ENCODE data around the gene C1S. TPM values are rescaled to one million over a fixed set of nuclear protein-coding genes. Genes with fewer than 3 reads are reported as not detected.

The C1S gene
- total RNA-seq, 2 experiments from 2014 or later: 3.8 to 4.6 TPM

DNA sequence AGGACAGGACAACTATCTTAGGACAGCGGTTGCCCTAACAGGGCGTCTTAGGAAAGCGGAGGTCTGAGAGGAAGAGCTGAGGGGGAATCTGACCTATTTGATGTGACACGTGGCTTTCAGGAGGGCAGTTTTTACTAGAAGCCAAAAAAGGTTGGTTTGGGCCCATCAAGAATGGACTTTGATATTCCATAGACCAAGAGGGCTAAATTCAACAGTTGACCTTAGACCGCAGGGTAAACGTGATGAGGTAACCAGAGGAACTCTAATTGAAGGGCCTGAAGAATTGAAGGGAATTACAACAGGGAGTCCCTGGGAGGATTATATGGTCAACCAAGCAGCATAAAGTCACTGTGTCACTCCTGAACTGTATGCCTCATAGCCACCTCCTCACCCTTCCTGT lies 11.5 kb downstream of the C1S start:
- Histone ChIP-seq H3K27me3 (ENCODE audit: control insufficient read depth in 1 of 2, insufficient read depth in 2 of 2, low read length in 2 of 2) (no peaks in the 10 kb centered on the region), H3K4me1 (ENCODE audit: insufficient read depth, low read length) (no peaks in the 10 kb centered on the region), H3K36me3 (ENCODE audit: insufficient read depth, low read length) (no peaks in the 10 kb centered on the region), H3K27ac (ENCODE audit: low read depth in 1 of 2, low read length in 2 of 2) (no peak overlapping the region), H3K4me3 (ENCODE audit: low read length) (no peak overlapping the region), H3K9me3 (ENCODE audit: control insufficient read depth in 1 of 2, insufficient read depth in 1 of 2, low read length in 2 of 2) (no peaks in the 10 kb centered on the region)
- no peak overlapping the region for H3K4me3 Mint-ChIP-seq
- ChIA-PET CTCF (no interaction called here), POLR2A (no interaction called here)
- TF ChIP-seq, protein P1, sequence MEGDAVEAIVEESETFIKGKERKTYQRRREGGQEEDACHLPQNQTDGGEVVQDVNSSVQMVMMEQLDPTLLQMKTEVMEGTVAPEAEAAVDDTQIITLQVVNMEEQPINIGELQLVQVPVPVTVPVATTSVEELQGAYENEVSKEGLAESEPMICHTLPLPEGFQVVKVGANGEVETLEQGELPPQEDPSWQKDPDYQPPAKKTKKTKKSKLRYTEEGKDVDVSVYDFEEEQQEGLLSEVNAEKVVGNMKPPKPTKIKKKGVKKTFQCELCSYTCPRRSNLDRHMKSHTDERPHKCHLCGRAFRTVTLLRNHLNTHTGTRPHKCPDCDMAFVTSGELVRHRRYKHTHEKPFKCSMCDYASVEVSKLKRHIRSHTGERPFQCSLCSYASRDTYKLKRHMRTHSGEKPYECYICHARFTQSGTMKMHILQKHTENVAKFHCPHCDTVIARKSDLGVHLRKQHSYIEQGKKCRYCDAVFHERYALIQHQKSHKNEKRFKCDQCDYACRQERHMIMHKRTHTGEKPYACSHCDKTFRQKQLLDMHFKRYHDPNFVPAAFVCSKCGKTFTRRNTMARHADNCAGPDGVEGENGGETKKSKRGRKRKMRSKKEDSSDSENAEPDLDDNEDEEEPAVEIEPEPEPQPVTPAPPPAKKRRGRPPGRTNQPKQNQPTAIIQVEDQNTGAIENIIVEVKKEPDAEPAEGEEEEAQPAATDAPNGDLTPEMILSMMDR (IDR thresholded peaks at IDR 0.05): no peak
- no peaks in the 10 kb centered on the region for H3K36me3 Mint-ChIP-seq (ENCODE audit: low read depth)
- peaks cover 14% of the 10 kb centered on the region for H3K27me3 Mint-ChIP-seq
- no peak for DNase-seq
- intact Hi-C loops (cut with DNase I, micrococcal nuclease): no loop called here
- H3K4me1 Mint-ChIP-seq (ENCODE audit: low read depth): no peaks in the 10 kb centered on the region
- H3K27ac Mint-ChIP-seq: no peak overlapping the region
- ATAC-seq (ENCODE audit: poor library complexity): no peak
- H3K9me3 Mint-ChIP-seq: no peaks in the 10 kb centered on the region

DNA sequence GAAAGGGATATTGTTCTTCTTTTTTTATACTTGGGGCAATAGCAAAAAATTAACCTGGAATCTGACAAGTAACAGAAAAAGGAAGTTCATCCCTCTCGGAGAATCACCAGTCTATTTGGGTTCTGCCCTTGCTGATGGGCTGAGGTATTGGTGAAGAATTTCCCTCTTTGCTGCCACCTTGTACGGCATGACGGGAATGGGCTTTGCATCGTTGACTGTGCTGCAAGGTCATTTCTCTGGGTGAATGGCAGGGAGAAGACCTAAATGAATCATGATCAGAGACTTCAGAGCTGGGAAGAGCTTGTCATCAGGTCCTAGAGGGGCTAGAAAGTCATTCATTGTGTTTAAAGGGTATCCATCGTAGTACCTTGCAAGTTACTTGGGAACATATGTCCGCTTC lies 12.0 kb downstream of the C1S start:
- H3K4me1 ChIP-seq (ENCODE audit: insufficient read depth, low read length): no peaks in the 10 kb centered on the region
- no peak for ATAC-seq (ENCODE audit: poor library complexity)
- no peak for DNase-seq
- CTCF ChIA-PET: interaction anchor here (1.0 kb wide), 1 partner anchor 41 kb away, joined by 3 read pairs; no protein-coding TSS in a partner anchor
- no peaks in the 10 kb centered on the region for H3K9me3 ChIP-seq (ENCODE audit: control insufficient read depth in 1 of 2, insufficient read depth in 1 of 2, low read length in 2 of 2)
- no peak overlapping the region for H3K27ac ChIP-seq (ENCODE audit: low read depth in 1 of 2, low read length in 2 of 2)
- POLR2A ChIA-PET: interaction anchor here (0.6 kb wide), 1 partner anchor 9 kb away, joined by 3 read pairs; no protein-coding TSS in a partner anchor
- H3K4me3 ChIP-seq (ENCODE audit: low read length): no peak overlapping the region
- intact Hi-C loops (cut with DNase I, micrococcal nuclease): no loop called here
- no peaks in the 10 kb centered on the region for H3K36me3 ChIP-seq (ENCODE audit: insufficient read depth, low read length)
- no peaks in the 10 kb centered on the region for H3K9me3 Mint-ChIP-seq
- TF ChIP-seq, protein P1 (IDR thresholded peaks at IDR 0.05): no peak
- peaks cover 14% of the 10 kb centered on the region for H3K27me3 Mint-ChIP-seq
- no peaks in the 10 kb centered on the region for H3K4me1 Mint-ChIP-seq (ENCODE audit: low read depth)
- H3K4me3 Mint-ChIP-seq: no peak overlapping the region
- no peaks in the 10 kb centered on the region for H3K36me3 Mint-ChIP-seq (ENCODE audit: low read depth)
- no peaks in the 10 kb centered on the region for H3K27me3 ChIP-seq (ENCODE audit: control insufficient read depth in 1 of 2, insufficient read depth in 2 of 2, low read length in 2 of 2)
- H3K27ac Mint-ChIP-seq: no peak overlapping the region

DNA sequence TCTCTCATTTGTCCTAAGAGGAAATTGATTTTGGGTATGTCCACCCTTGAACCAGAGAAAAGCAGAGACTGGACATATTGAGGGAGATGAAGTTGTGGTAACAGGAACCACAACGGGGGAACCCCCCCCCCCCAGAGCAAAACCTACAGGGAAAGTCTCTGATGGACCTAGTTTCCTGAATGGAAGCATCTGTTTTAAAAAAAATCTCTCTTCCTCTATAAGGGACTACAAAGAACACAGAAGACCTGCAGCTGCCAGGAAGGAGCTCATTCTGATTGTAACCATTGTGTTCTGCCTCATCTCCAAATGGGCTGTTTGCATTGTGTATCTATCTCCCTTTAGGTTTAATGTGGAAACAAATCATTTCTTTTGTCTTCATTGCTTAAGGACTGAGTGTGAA lies 13.4 kb downstream of the C1S start:
- no peaks in the 10 kb centered on the region for H3K4me1 ChIP-seq (ENCODE audit: insufficient read depth, low read length)
- H3K27ac ChIP-seq (ENCODE audit: low read depth in 1 of 2, low read length in 2 of 2): no peak overlapping the region
- DNase-seq (no peak), ATAC-seq (ENCODE audit: poor library complexity) (no peak)
- intact Hi-C loops (cut with DNase I, micrococcal nuclease): no loop called here
- ChIA-PET POLR2A (no interaction called here), CTCF (interaction anchor here (1.1 kb wide), 1 partner anchor 9 kb away, joined by 3 read pairs; no protein-coding TSS in a partner anchor)
- H3K4me3 Mint-ChIP-seq: no peak overlapping the region
- H3K27ac Mint-ChIP-seq: no peak overlapping the region
- H3K9me3 Mint-ChIP-seq: no peaks in the 10 kb centered on the region
- H3K27me3 ChIP-seq (ENCODE audit: control insufficient read depth in 1 of 2, insufficient read depth in 2 of 2, low read length in 2 of 2): no peaks in the 10 kb centered on the region
- no peaks in the 10 kb centered on the region for H3K9me3 ChIP-seq (ENCODE audit: control insufficient read depth in 1 of 2, insufficient read depth in 1 of 2, low read length in 2 of 2)
- TF ChIP-seq, protein P1 (IDR thresholded peaks at IDR 0.05): no peak
- H3K4me1 Mint-ChIP-seq (ENCODE audit: low read depth): no peaks in the 10 kb centered on the region
- peaks cover 14% of the 10 kb centered on the region for H3K27me3 Mint-ChIP-seq
- no peaks in the 10 kb centered on the region for H3K36me3 Mint-ChIP-seq (ENCODE audit: low read depth)
- H3K36me3 ChIP-seq (ENCODE audit: insufficient read depth, low read length): no peaks in the 10 kb centered on the region
- no peak overlapping the region for H3K4me3 ChIP-seq (ENCODE audit: low read length)

Data from CD4-positive, alpha-beta T cell (primary cell).